Testis (tissue), 2 donors: Measurements from ENCODE around the gene CCSER1.

ENCODE experiments used
- CTCF ChIP-seq, 3 experiments: fragments of 450-650 bp in 2 of 3; fragments of 200-600 bp in 1 of 3; sonication (generic) in 1 of 3; IDR thresholded peaks; one replicate each; pipeline ENCODE4 v1.5.1; 2016 to 2019; ENCODE audit warnings: antibody characterized with exemption in 3 of 3, mild to moderate bottlenecking in 2 of 3, moderate library complexity in 1 of 3
- POLR2A ChIP-seq: fragments of 450-650 bp; IDR thresholded peaks from one replicate; pipeline ENCODE4 v1.6.1; 2017; ENCODE audit warnings: antibody characterized with exemption, mild to moderate bottlenecking, moderate library complexity

- TF ChIP-seq CTCF (IDR thresholded peaks at IDR 0.05) (no peak), POLR2A (no peak)
Observed at GRCh38 chr4:90495936-90496335, 368.7 kb downstream of the CCSER1 start.
